ENCODE results near the gene FMN1. TPM values are rescaled to one million over a fixed set of nuclear protein-coding genes. Genes with fewer than 3 reads are reported as not detected.
A peak's percentile ranks its signal among the peaks of the same experiment; 100 is the strongest.

FMN1 gene
- total and polyA plus RNA-seq, 5 donors from 2014 or later = 0.32 to 8.9 (median 0.36) TPM; not detected in 2

GRCh38 chr15:32840507-32841245 lies 353.8 kb downstream of the FMN1 start:
- Histone ChIP-seq H3K4me1 (ENCODE audit: control insufficient read depth, insufficient read depth, low read length, poor library complexity, severe bottlenecking) (no peaks in the 10 kb centered on the region), H3K36me3 (ENCODE audit: control insufficient read depth, insufficient read depth, low read length) (no peaks in the 10 kb centered on the region), H3K27ac (ENCODE audit: insufficient read depth, low read length, poor library complexity, severe bottlenecking) (no peak overlapping the region), H3K27me3 (ENCODE audit: control insufficient read depth, insufficient read depth, low read length) (no peaks in the 10 kb centered on the region), H3K9me3 (ENCODE audit: control insufficient read depth in 2 of 2, low read length in 2 of 2) (no peaks in the 10 kb centered on the region), H3K4me3 (ENCODE audit: low read depth, low read length) (no peak overlapping the region)
- no peaks in the 10 kb centered on the region for H3K36me3 Mint-ChIP-seq
- ATAC-seq (ENCODE audit: low read depth in 2 of 2) (no peak), DNase-seq (no peak)
- no peak overlapping the region for H3K27ac Mint-ChIP-seq
- no peaks in the 10 kb centered on the region for H3K4me1 Mint-ChIP-seq
- H3K9me3 Mint-ChIP-seq = peaks cover 0 to 5% (median 0%) of the 10 kb centered on the region in 7 donors
- H3K27me3 Mint-ChIP-seq = peaks cover 14% of the 10 kb centered on the region
- no peak overlapping the region for H3K4me3 Mint-ChIP-seq

- H3K4me1 Mint-ChIP-seq = no peaks in the 10 kb centered on the region
- DNase-seq = no peak
- no peak overlapping the region for H3K4me3 Mint-ChIP-seq
- no peak for ATAC-seq (ENCODE audit: low read depth in 2 of 2)
- H3K4me1 ChIP-seq (ENCODE audit: control insufficient read depth, insufficient read depth, low read length, poor library complexity, severe bottlenecking) = no peaks in the 10 kb centered on the region
- H3K36me3 ChIP-seq (ENCODE audit: control insufficient read depth, insufficient read depth, low read length) = no peaks in the 10 kb centered on the region
- peaks cover 14% of the 10 kb centered on the region for H3K27me3 Mint-ChIP-seq
- no peaks in the 10 kb centered on the region for H3K9me3 ChIP-seq (ENCODE audit: control insufficient read depth in 2 of 2, low read length in 2 of 2)
- peaks cover 0 to 5% (median 0%) of the 10 kb centered on the region in 7 donors for H3K9me3 Mint-ChIP-seq
- H3K27ac ChIP-seq (ENCODE audit: insufficient read depth, low read length, poor library complexity, severe bottlenecking) = no peak overlapping the region
- no peaks in the 10 kb centered on the region for H3K27me3 ChIP-seq (ENCODE audit: control insufficient read depth, insufficient read depth, low read length)
- no peak overlapping the region for H3K27ac Mint-ChIP-seq
- no peaks in the 10 kb centered on the region for H3K36me3 Mint-ChIP-seq
- H3K4me3 ChIP-seq (ENCODE audit: low read depth, low read length) = no peak overlapping the region
These were observed 355.7 kb downstream of the FMN1 start for GRCh38 chr15:32838820-32839219.

GRCh38 chr15:32838338-32838737 lies 356.2 kb downstream of the FMN1 start:
- H3K27ac ChIP-seq (ENCODE audit: insufficient read depth, low read length, poor library complexity, severe bottlenecking) = no peak overlapping the region
- H3K4me1 ChIP-seq (ENCODE audit: control insufficient read depth, insufficient read depth, low read length, poor library complexity, severe bottlenecking) = no peaks in the 10 kb centered on the region
- no peak overlapping the region for H3K4me3 ChIP-seq (ENCODE audit: low read depth, low read length)
- Mint-ChIP-seq H3K9me3 (peaks cover 0 to 5% (median 0%) of the 10 kb centered on the region in 7 donors), H3K36me3 (no peaks in the 10 kb centered on the region), H3K27ac (peak overlapping the region in 1 of 3 donors; percentile 71), H3K4me1 (no peaks in the 10 kb centered on the region), H3K4me3 (no peak overlapping the region), H3K27me3 (peaks cover 14% of the 10 kb centered on the region)
- no peaks in the 10 kb centered on the region for H3K36me3 ChIP-seq (ENCODE audit: control insufficient read depth, insufficient read depth, low read length)
- H3K9me3 ChIP-seq (ENCODE audit: control insufficient read depth in 2 of 2, low read length in 2 of 2) = no peaks in the 10 kb centered on the region
- ATAC-seq (ENCODE audit: low read depth in 2 of 2) = no peak
- H3K27me3 ChIP-seq (ENCODE audit: control insufficient read depth, insufficient read depth, low read length) = no peaks in the 10 kb centered on the region
- no peak for DNase-seq

GRCh38 chr15:32837935-32838334 lies 356.6 kb downstream of the FMN1 start:
- ATAC-seq (ENCODE audit: low read depth in 2 of 2) (no peak), DNase-seq (no peak)
- Mint-ChIP-seq H3K36me3 (no peaks in the 10 kb centered on the region), H3K4me1 (no peaks in the 10 kb centered on the region), H3K9me3 (peaks cover 0 to 5% (median 0%) of the 10 kb centered on the region in 7 donors), H3K4me3 (no peak overlapping the region), H3K27ac (peak overlapping the region in 1 of 3 donors; percentile 71), H3K27me3 (peaks cover 16% of the 10 kb centered on the region)
- no peak overlapping the region for H3K27ac ChIP-seq (ENCODE audit: insufficient read depth, low read length, poor library complexity, severe bottlenecking)
- H3K4me1 ChIP-seq (ENCODE audit: control insufficient read depth, insufficient read depth, low read length, poor library complexity, severe bottlenecking) = no peaks in the 10 kb centered on the region
- no peaks in the 10 kb centered on the region for H3K36me3 ChIP-seq (ENCODE audit: control insufficient read depth, insufficient read depth, low read length)
- H3K4me3 ChIP-seq (ENCODE audit: low read depth, low read length) = no peak overlapping the region
- no peaks in the 10 kb centered on the region for H3K9me3 ChIP-seq (ENCODE audit: control insufficient read depth in 2 of 2, low read length in 2 of 2)
- no peaks in the 10 kb centered on the region for H3K27me3 ChIP-seq (ENCODE audit: control insufficient read depth, insufficient read depth, low read length)

- Mint-ChIP-seq H3K27me3 (peaks cover 20% of the 10 kb centered on the region), H3K4me3 (no peak overlapping the region), H3K36me3 (no peaks in the 10 kb centered on the region), H3K27ac (no peak overlapping the region), H3K4me1 (no peaks in the 10 kb centered on the region), H3K9me3 (peaks cover 0 to 2% (median 0%) of the 10 kb centered on the region in 7 donors)
- DNase-seq = no peak
- H3K4me3 ChIP-seq (ENCODE audit: low read depth, low read length) = no peak overlapping the region
- ATAC-seq (ENCODE audit: low read depth in 2 of 2) = no peak
- no peaks in the 10 kb centered on the region for H3K9me3 ChIP-seq (ENCODE audit: control insufficient read depth in 2 of 2, low read length in 2 of 2)
- no peak overlapping the region for H3K27ac ChIP-seq (ENCODE audit: insufficient read depth, low read length, poor library complexity, severe bottlenecking)
- no peaks in the 10 kb centered on the region for H3K27me3 ChIP-seq (ENCODE audit: control insufficient read depth, insufficient read depth, low read length)
- no peaks in the 10 kb centered on the region for H3K4me1 ChIP-seq (ENCODE audit: control insufficient read depth, insufficient read depth, low read length, poor library complexity, severe bottlenecking)
- no peaks in the 10 kb centered on the region for H3K36me3 ChIP-seq (ENCODE audit: control insufficient read depth, insufficient read depth, low read length)
These were observed 360.4 kb downstream of the FMN1 start for GRCh38 chr15:32834156-32834555.

- no peak overlapping the region for H3K4me3 Mint-ChIP-seq
- H3K4me1 Mint-ChIP-seq = no peaks in the 10 kb centered on the region
These were observed 361.1 kb downstream of the FMN1 start for GRCh38 chr15:32833379-32833821.

GRCh38 chr15:32831485-32831884 lies 363.0 kb downstream of the FMN1 start:
- Mint-ChIP-seq H3K4me3 (no peak overlapping the region), H3K27me3 (peaks cover 14% of the 10 kb centered on the region), H3K27ac (no peak overlapping the region), H3K4me1 (no peaks in the 10 kb centered on the region), H3K9me3 (peaks cover 0 to 2% (median 0%) of the 10 kb centered on the region in 7 donors), H3K36me3 (no peaks in the 10 kb centered on the region)
- ATAC-seq (ENCODE audit: low read depth in 2 of 2) = no peak
- no peak for DNase-seq
- Histone ChIP-seq H3K4me1 (ENCODE audit: control insufficient read depth, insufficient read depth, low read length, poor library complexity, severe bottlenecking) (no peaks in the 10 kb centered on the region), H3K27me3 (ENCODE audit: control insufficient read depth, insufficient read depth, low read length) (no peaks in the 10 kb centered on the region), H3K36me3 (ENCODE audit: control insufficient read depth, insufficient read depth, low read length) (no peaks in the 10 kb centered on the region), H3K27ac (ENCODE audit: insufficient read depth, low read length, poor library complexity, severe bottlenecking) (no peak overlapping the region), H3K4me3 (ENCODE audit: low read depth, low read length) (no peak overlapping the region), H3K9me3 (ENCODE audit: control insufficient read depth in 2 of 2, low read length in 2 of 2) (no peaks in the 10 kb centered on the region)

More at GRCh38 chr15:32833379-32833821, 361.1 kb downstream of the FMN1 start:
- H3K9me3 ChIP-seq (ENCODE audit: control insufficient read depth in 2 of 2, low read length in 2 of 2) = no peaks in the 10 kb centered on the region
- Mint-ChIP-seq H3K27me3 (peaks cover 20% of the 10 kb centered on the region), H3K9me3 (peaks cover 0 to 2% (median 0%) of the 10 kb centered on the region in 7 donors), H3K36me3 (no peaks in the 10 kb centered on the region), H3K27ac (no peak overlapping the region)
- no peak for DNase-seq
- no peaks in the 10 kb centered on the region for H3K4me1 ChIP-seq (ENCODE audit: control insufficient read depth, insufficient read depth, low read length, poor library complexity, severe bottlenecking)
- no peak overlapping the region for H3K27ac ChIP-seq (ENCODE audit: insufficient read depth, low read length, poor library complexity, severe bottlenecking)
- no peak for ATAC-seq (ENCODE audit: low read depth in 2 of 2)
- no peak overlapping the region for H3K4me3 ChIP-seq (ENCODE audit: low read depth, low read length)
- no peaks in the 10 kb centered on the region for H3K36me3 ChIP-seq (ENCODE audit: control insufficient read depth, insufficient read depth, low read length)
- no peaks in the 10 kb centered on the region for H3K27me3 ChIP-seq (ENCODE audit: control insufficient read depth, insufficient read depth, low read length)

GRCh38 chr15:32830241-32830640 lies 364.3 kb downstream of the FMN1 start:
- Mint-ChIP-seq H3K27me3 (peaks cover 14% of the 10 kb centered on the region), H3K4me3 (no peak overlapping the region), H3K9me3 (peaks cover 0 to 2% (median 0%) of the 10 kb centered on the region in 7 donors), H3K4me1 (no peaks in the 10 kb centered on the region), H3K27ac (no peak overlapping the region), H3K36me3 (no peaks in the 10 kb centered on the region)
- H3K27me3 ChIP-seq (ENCODE audit: control insufficient read depth, insufficient read depth, low read length) = no peaks in the 10 kb centered on the region
- DNase-seq (no peak), ATAC-seq (ENCODE audit: low read depth in 2 of 2) (no peak)
- H3K4me3 ChIP-seq (ENCODE audit: low read depth, low read length) = no peak overlapping the region
- H3K9me3 ChIP-seq (ENCODE audit: control insufficient read depth in 2 of 2, low read length in 2 of 2) = no peaks in the 10 kb centered on the region
- H3K36me3 ChIP-seq (ENCODE audit: control insufficient read depth, insufficient read depth, low read length) = no peaks in the 10 kb centered on the region
- no peak overlapping the region for H3K27ac ChIP-seq (ENCODE audit: insufficient read depth, low read length, poor library complexity, severe bottlenecking)
- no peaks in the 10 kb centered on the region for H3K4me1 ChIP-seq (ENCODE audit: control insufficient read depth, insufficient read depth, low read length, poor library complexity, severe bottlenecking)

Data from CD4-positive, CD25-positive, alpha-beta regulatory T cell (primary cell).